GM23248 (cell line): ENCODE measurements around the gene SMARCC2.

ENCODE experiments used
- EZH2 ChIP-seq: fragments of 200-600 bp; sonication (generic); IDR thresholded peaks from 2 replicates; pipeline ENCODE4 v1.6.1; 2018; ENCODE audit warnings: antibody characterized with exemption, mild to moderate bottlenecking; ENCODE audit not compliant: insufficient read depth, poor library complexity, severe bottlenecking
- EZH2phosphoT487 ChIP-seq: fragments of 200-600 bp; sonication (generic); IDR thresholded peaks from 2 replicates; pipeline ENCODE4 v1.6.1; 2018; ENCODE audit warnings: antibody characterized with exemption, moderate library complexity, mild to moderate bottlenecking, low read depth; ENCODE audit not compliant: insufficient read depth

- TF ChIP-seq EZH2 = no peak
- no peak for TF ChIP-seq EZH2phosphoT487
These were observed 823 bp upstream of the SMARCC2 start for GRCh38 chr12:56189918-56190694.
